Sciatic nerve (tissue), 2 donors: Measurements from ENCODE around the gene RASA3. TPM values are rescaled to one million over a fixed set of nuclear protein-coding genes. Genes with fewer than 3 reads are reported as not detected.
"Not testable (repeated sequence)": the region's sequence is repeated elsewhere in the genome, so short reads cannot be mapped to it uniquely, and the experiment has no call there.

Source experiments
- ATAC-seq: fragments of 200-7000 bp; cut with Tn5 transposase; one replicate; pipeline ENCODE4 v1.9.1; 2020; ENCODE audit warnings: mild to moderate bottlenecking, moderate library complexity
- DNase-seq: peaks from one replicate; pipeline ENCODE4 v3.0.0-alpha.2; 2020; ENCODE audit warnings: low spot score
- intact Hi-C: fragments of 100-400 bp; cut with DNase I; formaldehyde crosslinking; loops from one replicate; pipeline ENCODE4 v1.14.2; 2022
- total RNA-seq: library from RNA; stranded (reverse); fragmentation: NEBNext Ultra II Directional; extraction: Animal tissue kit (Norgen Biotek cat#: 25700); gene quantifications from one replicate; pipeline ENCODE4 v1.2.1, GENCODE V29; 2021
- donor health status: DM: no; HTN: no; CAD: no.
- donor health status: DM: no; HTN: no; CAD: no.

RASA3 gene
- total RNA-seq, 1 donor from 2014 or later: 47.6 TPM

DNA sequence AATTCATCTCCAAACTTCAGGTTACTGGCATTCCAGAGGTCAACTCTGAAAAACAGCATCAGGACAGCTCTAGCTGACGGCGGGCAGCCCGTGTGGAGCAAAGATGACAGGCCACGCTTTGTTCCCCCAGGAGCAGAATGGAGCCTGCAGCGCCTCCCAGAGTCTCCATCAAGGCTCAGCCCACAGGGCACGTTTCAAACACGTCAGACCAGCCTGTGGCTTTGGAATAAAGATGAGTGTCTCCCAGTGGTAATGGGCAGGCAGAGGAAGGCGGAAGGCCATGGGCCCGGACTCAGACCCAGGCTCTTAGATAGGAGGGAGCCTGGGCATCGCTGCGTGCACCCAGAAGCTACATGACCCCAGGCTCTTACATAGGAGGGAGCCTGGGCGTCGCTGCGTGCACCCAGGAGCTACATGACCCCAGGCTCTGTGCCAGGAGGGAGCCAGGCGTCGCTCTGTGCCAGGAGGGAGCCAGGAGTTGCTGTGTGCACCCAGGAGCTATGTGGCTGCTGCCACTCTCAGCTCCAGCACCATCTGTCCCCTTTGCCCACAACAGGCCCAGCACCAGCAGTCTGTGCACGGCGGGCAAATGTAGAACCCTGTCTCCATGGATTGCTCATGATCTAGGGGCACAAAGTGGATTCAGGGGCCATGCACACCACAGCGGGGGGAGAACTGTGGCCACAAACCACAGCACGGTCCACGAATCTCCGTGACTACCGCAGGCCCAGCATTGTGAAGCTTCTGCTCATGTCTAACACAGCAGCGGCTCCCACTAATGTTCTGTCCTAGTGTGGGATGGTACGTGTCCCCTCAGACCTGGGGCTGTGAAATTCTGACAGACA, 110.7 kb downstream of the RASA3 start:
- DNase-seq: no peak
- no peak for ATAC-seq
- intact Hi-C loops: no loop called here

DNA sequence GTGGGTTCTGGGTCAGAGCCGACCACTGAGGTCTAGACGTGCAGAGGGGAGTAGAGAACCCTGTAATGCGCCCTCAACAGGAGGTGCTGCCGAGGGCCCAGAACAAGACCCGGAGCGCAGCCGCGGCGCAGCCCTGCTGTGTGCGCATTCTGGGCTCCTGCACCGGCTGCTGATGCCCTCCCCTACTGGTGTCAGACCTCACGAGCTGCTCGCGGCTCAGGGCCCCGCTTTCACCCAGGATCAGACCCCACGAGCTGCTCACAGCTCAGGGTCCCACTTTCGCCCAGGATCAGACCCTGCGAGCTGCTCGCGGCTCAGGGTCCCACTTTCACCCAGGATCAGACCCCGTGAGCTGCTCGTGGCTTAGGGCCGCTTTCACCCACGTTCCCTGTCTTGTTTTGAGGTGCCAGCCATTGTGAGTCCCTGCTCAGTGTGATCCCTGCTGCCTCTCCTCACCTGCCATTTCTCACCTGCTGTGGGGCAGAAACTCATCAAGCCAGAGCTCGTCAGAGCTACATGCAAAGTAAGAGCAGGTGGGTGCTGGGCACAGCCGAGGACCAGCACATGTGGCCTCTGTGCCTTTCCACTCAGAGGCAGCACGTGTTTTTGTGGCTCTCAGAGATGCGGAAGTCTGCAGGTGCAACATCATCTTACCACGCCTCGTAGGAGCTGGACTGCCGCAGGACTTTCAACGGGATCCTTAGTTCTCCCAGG, 111.5 kb downstream of the RASA3 start:
- intact Hi-C loops: no loop called here
- ATAC-seq (no peak), DNase-seq (no peak)

DNA sequence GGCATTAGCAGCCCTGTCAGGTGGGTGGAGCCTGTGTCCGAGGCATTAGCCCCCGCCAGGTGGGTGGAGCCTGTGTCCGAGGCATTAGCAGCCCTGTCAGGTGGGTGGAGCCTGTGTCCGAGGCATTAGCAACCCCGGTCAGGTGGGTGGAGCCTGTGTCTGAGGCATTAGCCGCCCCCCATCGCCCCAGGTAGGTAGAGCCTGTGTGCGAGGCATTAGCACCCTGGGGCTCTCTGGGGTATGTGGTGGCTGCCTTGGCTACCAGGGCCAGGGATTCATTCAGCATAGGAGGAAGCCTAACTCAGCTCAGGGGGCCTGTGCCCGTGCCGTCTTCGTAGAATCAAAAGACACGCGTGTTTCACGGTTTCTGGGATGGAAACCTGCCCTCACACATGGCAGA, 112.3 kb downstream of the RASA3 start:
- ATAC-seq, intact Hi-C loops, DNase-seq: not testable (repeated sequence)

DNA sequence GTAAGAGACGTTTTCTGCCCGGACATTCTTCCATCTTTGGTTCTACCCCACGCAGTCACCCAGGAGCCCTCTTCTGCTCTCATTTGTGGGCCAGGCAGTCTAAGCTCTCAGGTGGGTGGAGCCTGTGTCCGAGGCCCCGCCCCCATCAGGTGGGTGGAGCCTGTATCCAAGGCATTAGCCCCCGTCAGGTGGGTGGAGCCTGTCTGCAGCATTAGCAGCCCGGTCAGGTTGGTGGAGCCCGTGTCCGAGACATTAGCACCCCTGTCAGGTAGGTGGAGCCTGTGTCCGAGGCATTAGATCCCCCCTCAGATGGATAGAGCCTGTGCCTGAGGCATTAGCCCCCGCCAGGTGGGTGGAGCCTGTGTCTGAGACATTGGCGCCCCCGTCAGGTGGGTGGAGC, 113.1 kb downstream of the RASA3 start:
- ATAC-seq (no peak), DNase-seq (no peak)
- intact Hi-C loops: no loop called here

DNA sequence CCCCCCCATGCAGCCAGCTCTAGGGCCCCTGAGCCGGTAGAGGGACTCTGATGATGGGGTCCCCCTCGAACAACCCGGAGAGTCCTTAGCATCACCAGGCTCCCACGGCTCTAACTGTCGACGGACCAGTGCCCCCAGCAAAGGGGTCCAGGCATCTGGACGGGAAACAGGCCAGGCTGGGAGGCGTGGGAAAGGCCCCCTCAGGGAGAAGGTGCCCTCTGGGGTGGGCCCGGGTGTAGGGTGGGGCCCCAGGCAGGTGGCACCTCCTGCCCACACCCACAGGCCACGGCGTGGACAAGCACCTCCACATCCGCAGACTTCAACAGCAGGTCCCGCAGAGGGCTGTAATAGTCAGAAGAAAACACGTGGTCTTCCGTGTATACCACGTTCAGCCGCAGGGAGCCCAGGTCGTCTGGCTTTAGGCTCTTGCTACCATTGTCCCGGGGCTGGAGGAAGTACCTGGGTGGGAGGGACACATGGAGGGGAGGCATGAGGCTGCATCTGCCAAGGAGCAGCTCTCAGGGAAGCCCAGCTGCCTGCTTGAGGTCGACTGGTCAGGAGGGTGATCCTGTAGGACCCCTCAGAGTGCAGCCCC, 113.9 kb downstream of the RASA3 start:
- DNase-seq: no peak
- ATAC-seq: no peak
- intact Hi-C loops: no loop called here

DNA sequence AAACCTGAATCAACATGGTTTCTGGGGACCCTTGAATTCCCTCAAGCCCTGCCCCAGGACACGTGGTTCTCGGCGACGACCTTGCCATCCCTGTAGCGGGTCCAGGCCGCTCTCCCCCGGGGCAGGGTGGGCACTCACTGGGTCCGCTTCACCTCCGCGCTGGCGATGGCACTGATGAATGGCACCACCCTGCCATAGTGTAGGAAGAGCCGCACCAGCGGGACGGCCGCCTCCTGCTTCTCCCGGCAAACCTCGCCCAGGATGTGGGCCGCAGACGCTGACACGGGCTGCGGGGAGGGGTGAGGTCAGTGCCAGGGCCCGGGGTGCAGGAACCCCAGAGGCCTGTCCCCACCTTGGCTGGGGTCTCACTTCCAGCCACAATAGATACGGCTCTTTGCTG, 114.5 kb downstream of the RASA3 start:
- no peak for ATAC-seq
- intact Hi-C loops: no loop called here
- DNase-seq: no peak

DNA sequence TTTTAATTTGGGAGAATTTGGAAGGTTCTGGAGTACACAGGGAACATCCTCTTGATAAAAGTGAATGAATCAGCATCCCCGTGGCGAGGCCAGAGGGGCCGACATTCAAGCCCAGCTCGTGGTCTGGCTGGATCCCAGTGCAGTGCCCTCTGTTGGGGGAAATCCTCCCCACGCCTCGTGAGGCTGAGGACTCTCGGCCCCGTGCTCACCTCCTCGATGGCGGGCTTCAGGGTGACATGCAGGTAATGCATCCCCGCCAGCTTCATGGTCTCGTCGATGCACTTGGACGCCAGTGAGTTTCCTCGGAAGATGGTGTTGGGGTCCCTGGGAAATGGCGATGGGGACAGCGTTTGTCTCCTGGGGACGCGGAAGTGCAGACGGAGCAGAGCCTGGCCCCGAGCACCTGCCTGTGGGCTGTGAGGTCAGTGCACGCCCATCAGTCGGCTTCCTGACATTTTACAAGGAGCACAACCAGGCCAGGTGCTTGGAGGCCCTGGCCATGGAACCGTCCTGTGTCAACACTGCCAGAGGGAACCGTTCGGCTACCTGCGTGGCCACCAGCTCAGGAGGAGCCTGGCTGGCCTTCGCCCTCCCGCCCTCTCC, 115.3 kb downstream of the RASA3 start:
- ATAC-seq (no peak), DNase-seq (no peak)
- intact Hi-C loops: no loop called here

DNA sequence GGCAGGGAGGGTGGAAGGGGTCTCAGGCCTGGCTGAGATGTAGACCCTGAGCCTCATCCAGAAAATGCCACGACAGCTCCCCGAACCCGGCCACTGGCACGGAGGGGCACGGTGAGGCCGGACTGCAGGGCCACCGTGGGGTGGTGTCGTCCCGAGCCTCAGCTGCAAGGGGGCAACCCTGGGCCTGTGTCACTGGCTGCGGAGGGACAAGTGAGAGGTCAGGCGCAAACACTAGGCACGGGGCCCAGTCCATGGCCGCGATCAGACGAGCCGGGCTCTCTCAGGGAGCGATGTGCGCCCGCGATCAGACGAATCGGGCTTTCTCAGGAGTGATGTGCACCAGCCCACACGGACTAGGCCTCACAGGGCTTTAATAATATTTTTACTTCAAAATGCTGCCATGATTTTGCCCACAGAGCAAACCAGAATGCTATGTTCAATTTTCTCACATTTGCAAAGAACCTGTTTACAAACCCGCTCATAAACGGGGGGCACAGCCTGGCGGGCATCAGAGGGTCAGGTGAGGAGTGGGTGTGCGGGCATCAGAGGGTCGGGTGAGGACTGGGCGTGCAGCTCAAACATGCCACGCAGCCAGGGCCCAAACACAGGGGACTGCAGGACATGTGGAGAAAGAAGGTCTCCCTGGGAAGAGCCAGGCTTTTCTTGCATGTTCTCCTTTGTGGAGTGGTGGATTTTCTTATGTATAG, 115.9 kb downstream of the RASA3 start:
- DNase-seq (no peak), ATAC-seq (no peak)
- intact Hi-C loops: no loop called here

DNA sequence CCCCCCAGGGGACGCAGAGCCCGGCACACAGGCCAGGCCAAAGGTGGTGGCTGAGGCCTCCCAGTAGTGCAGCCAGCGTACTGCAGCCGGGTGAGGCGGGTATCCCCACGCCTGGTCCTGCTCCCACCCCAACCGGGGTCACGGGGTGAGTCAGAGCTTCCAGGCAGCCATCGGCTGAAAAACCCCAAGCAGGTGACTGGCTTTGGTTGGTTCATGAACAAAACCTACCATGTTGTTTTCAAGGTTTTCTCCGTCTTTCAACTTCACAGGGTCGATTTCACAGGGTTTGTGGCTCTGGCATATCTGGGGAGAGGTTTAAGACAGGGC, 116.5 kb downstream of the RASA3 start:
- DNase-seq: no peak
- ATAC-seq: no peak

DNA sequence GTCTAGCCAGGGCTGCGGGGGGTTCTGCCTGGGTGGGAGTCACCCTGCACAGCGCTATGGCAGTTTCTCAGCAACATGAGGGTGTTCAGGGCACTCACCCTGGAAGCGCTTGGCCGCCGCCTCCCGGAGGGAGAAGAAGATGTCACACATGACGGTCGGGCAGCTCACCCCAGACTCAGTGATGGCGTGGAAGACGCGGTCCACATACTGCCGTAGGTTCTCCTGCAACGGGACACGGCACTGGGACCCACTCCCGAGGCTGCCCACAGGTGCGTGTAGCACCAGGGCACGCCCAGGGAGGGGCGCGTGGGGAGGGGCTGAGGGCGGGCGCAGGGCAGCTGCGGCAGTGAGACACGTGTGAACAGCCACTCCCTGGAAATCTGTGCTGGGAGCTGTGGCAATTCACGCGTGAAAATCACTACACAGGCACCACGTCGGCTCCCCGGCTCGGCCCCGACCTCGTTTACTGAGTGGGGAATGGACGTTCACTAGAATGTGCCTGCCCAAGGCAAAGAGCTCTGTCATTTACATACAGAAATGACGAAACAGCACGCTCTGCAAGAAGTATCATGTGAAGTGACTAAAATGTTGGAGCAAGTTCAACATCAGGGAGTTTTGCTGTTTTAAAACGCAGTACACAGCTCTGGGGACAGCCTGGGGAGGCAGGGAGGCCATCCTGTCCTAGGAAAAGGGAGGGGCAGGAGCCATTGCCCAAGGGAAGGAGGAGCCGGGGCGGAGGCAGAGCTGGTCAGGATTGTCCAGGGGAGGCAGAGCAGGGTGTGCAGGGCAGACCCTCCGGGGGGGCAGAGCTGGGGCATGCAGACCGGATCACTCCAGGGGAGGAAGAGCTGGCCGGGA, 117.1 kb downstream of the RASA3 start:
- intact Hi-C loops: no loop called here

More for the DNA sequence above, 116.5 kb downstream of the RASA3 start:
- intact Hi-C loops: no loop called here

DNA sequence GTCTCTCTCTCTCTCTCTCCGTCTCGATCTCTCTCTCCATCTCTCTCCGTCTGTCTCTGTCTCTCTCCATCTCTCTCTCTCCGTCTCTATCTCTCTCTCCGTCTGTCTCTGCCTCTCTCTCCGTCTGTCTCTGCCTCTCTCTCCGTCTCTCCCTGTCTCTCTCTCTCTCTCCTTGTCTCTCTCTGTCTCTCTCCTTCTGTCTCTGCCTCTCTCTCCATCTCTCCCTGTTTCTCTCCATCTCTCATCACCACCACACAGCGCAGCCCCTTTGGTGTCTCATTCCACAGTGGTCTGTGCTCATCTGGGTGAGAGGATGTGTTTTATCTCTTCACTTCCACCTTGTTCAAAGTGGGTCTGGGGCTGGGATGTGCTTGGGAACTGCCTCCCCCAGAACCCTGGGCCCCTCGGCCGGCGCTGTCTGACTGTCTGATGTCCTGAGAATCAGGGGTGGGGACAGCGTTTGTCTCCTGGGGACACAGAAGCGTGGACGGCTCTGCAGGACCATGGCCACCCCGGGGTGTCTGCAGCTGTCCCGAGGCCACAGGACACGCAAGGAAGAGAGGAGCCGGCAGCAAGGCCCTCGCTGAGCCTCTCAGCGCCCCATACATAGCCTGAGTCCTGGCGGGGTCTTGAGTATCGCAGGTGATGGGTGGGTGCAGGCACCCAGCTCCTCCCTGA, 118.3 kb downstream of the RASA3 start:
- no peak for DNase-seq
- no peak for ATAC-seq
- intact Hi-C loops: no loop called here

More for the DNA sequence above, 117.1 kb downstream of the RASA3 start:
- ATAC-seq (peak; percentile 68), DNase-seq (no peak)

DNA sequence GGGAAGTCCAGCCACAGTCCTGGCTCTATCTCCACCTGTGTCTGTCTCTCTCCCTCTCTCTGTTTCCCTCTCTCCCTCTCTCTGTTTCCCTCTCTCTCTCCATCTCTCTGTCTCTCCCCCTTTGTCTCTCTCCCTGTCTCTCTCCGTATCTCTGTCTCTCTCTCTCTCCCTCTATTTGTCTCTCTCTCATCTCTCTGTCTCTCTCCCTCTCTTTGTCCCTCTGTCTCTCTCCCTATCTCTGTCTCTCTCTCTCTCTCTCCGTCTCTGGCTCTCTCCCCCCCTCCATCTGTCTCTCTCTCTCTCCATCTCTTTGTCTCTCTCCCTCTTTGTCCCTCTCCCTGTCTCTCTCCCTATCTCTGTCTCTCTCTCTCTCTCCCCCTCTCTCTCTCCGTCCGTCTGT, 119.1 kb downstream of the RASA3 start:
- ATAC-seq: no peak
- intact Hi-C loops: no loop called here
- DNase-seq: no peak

DNA sequence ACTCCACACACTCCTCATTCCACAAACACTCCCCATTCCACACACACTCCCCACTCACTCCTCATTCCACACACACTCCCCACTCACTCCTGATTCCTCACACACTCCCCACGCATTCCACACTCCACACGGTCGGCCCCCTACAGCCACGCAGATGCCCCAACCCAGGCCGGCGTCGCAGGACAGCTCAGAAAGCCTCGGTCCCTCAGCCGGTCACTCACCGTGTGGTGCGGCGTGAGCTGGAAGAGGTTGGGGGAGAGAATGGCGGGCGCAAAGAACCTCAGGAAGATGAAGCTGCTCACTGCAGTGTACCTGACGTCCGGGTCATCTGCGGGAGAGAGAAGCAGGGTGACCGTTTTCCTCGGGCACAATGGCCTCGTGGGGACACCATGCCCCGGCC, 119.5 kb downstream of the RASA3 start:
- DNase-seq (no peak), ATAC-seq (no peak)
- intact Hi-C loops: no loop called here

DNA sequence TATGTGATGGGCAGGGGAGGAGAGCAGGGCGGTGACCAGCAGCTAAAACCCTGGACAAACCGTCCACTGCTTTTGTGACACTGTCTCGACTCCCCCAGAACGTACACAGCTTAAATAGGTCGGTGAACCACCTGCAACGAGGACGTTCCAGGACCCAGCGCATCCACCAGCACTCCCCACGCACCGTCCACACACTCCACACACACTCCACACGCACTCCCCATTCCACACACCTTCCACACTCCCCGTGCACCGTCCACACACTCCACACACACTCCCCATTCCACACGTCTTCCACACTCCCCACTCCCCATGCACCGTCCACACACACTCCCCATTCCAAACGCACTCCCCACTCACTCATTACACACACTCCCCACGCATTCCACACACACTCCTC, 120.3 kb downstream of the RASA3 start:
- no peak for ATAC-seq
- no peak for DNase-seq
- intact Hi-C loops: no loop called here

DNA sequence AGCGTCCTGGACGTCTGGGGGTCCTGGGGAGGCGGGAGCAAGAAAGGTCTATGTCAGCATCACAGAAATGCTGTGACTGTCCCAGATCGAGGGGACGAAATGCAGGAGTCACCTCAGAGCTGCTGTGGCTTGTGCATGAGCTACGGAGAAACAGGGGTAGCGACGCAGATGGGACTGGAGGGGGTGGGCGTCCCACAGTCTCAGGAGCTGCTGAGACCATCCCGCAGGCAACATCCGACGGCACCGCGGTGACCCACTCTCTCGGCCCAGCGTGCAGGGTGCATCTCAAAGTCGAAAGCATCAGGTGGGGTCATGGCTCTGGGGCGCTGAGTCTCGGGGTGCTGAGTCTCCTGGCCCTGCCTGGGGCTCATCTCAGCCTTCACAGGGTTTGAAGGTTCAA, 121.2 kb downstream of the RASA3 start:
- intact Hi-C loops: no loop called here
- ATAC-seq (no peak), DNase-seq (no peak)

DNA sequence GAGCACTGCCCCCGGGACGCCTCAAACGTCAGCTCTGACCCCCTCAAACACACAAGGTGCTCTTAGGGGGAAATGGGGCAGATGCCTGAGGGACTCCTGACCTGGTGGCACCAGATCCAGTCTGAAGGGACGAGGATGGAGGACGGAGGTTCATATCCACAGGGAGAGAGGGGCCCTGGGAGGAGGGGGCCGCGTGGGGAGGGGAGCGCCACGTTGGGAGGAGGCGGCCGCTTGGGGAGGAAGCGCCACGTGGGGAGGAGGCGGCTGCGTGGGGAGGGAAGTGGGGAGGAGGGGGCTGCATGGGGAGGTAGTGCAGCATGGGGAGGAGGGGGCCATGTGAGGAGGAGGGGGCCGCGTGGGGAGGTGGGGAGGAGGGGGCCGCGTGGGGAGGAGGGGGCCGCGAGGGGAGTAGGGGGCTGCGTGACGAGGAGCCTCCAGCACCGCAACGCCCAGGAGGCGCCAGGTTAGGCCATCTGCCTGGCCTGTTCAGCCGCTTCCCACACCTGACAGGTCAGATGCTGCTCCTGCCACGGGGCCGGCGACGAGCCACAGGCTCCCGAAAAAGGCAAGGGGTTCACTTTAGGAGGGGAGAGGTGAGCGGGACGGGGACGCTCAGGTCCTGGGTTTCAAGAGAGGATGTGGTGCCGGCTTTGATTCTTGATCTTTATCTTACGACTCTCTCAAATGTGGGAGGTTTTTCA, 121.9 kb downstream of the RASA3 start:
- ATAC-seq (no peak), DNase-seq (no peak)
- intact Hi-C loops: no loop called here
